ENCODE data around the gene RBM20.

DNA sequence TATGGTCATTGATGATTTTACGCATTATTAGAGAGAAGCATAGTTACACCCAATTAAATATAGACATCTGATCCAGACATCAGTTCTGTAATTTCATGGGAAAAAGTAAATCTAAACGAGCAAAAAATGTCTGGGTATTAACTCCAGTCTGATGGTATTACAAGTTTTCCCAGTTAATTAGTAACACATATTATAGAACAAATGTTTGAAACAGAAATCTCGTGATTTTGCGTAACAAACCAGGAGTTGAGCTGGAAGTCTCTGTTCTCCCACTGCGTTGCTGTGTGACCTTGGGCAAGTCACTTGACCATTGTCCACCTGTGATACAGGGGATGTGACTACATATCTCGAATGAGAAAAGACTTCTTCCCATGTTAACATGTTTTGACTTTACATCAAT lies 43.3 kb downstream of the RBM20 start:
- TF ChIP-seq ZNF8 (CRISPR knock-in tag; IDR thresholded peaks at IDR 0.05): no peak
- no peak for TF ChIP-seq CSDC2 (CRISPR knock-in tag; IDR thresholded peaks at IDR 0.05)
- no peak for TF ChIP-seq ZFP30 (CRISPR knock-in tag; IDR thresholded peaks at IDR 0.05)
- TF ChIP-seq, protein P1, sequence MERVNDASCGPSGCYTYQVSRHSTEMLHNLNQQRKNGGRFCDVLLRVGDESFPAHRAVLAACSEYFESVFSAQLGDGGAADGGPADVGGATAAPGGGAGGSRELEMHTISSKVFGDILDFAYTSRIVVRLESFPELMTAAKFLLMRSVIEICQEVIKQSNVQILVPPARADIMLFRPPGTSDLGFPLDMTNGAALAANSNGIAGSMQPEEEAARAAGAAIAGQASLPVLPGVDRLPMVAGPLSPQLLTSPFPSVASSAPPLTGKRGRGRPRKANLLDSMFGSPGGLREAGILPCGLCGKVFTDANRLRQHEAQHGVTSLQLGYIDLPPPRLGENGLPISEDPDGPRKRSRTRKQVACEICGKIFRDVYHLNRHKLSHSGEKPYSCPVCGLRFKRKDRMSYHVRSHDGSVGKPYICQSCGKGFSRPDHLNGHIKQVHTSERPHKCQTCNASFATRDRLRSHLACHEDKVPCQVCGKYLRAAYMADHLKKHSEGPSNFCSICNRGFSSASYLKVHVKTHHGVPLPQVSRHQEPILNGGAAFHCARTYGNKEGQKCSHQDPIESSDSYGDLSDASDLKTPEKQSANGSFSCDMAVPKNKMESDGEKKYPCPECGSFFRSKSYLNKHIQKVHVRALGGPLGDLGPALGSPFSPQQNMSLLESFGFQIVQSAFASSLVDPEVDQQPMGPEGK (CRISPR knock-in tag; IDR thresholded peaks at IDR 0.05; ENCODE audit: borderline replicate concordance): no peak
- no peak for TF ChIP-seq ZFP3 (CRISPR knock-in tag; IDR thresholded peaks at IDR 0.05)
- no peak for TF ChIP-seq ARNTL (CRISPR knock-in tag; IDR thresholded peaks at IDR 0.05; ENCODE audit: borderline replicate concordance, low read depth)
- no peak for TF ChIP-seq ESRRG (CRISPR knock-in tag; IDR thresholded peaks at IDR 0.05)
- no peak for TF ChIP-seq PPARA (CRISPR knock-in tag; IDR thresholded peaks at IDR 0.05; ENCODE audit: borderline replicate concordance)
- no peak for TF ChIP-seq OSR1 (CRISPR knock-in tag; IDR thresholded peaks at IDR 0.05)

Data from SK-N-SH treated with all-trans-retinoic acid at 6 μM for 48 hours (cell line).